GM12878 (cell line): ENCODE results near the gene GOLGA6D. TPM values are rescaled to one million over a fixed set of nuclear protein-coding genes. Genes with fewer than 3 reads are reported as not detected.
"Not testable (repeated sequence)": the region's sequence is repeated elsewhere in the genome, so short reads cannot be mapped to it uniquely, and the experiment has no call there.

Experiments used
- ATAC-seq: fragments of 200-7000 bp; cut with Tn5 transposase; 3 replicates; pipeline ENCODE4 v1.9.1; 2020; ENCODE audit warnings: mild to moderate bottlenecking, moderate library complexity
- BruUV-seq: library from RNA; stranded (reverse); fragments of 400-500 nt; replicated peaks from 2 replicates; lab custom pipeline; 2021; lab: Mats Ljungman, UMichigan
- CTCF ChIA-PET: fragments of 300-600 bp; sonication (Branson Sonifier 250); formaldehyde crosslinking; extraction: SDS; loops from one replicate; lab custom pipeline; 2021; ENCODE audit warnings: inconsistent platforms; lab: Yijun Ruan, JAX
- POLR2A ChIA-PET: fragments of 350-600 bp; formaldehyde crosslinking; extraction: SDS; loops from one replicate; lab custom pipeline; 2021; ENCODE audit warnings: inconsistent platforms; lab: Charles Lee
- RAD21 ChIA-PET: fragments of 300-600 bp; sonication (Branson Sonifier 250); formaldehyde crosslinking; loops from one replicate; lab custom pipeline; 2023; ENCODE audit warnings: antibody characterized with exemption; ENCODE audit not compliant: unreplicated experiment; lab: Charles Lee
- SMC1A ChIA-PET: fragments of 300-600 bp; sonication (Branson Sonifier 250); formaldehyde crosslinking; loops from one replicate; lab custom pipeline; 2023; ENCODE audit not compliant: unreplicated experiment, uncharacterized antibody; lab: Charles Lee
- DNase-seq: peaks from one replicate; pipeline ENCODE4 v3.0.0-alpha.2; 2011; ENCODE audit warnings: low read depth, low spot score
- FAIRE-seq: peaks from 3 replicates; lab custom pipeline; 2011; peaks lifted over from hg19 to GRCh38; lab: Jason Lieb, UNC
- H2AFZ ChIP-seq: 2 replicates; pipeline ENCODE4 v1.6.0; 2011; ENCODE audit warnings: low read depth, low read length, control low read depth; ENCODE audit not compliant: control insufficient read depth
- H3K27ac ChIP-seq: 2 replicates; pipeline ENCODE4 v1.5.1; 2011; ENCODE audit warnings: control low read depth; ENCODE audit not compliant: control insufficient read depth, insufficient read depth
- H3K27me3 ChIP-seq, 2 experiments: replicated peaks in 1 of 2; 2 replicates each; pipeline versions ENCODE4 v1.6.0 to v1.6.1; 2011; ENCODE audit warnings: low read length in 1 of 2; ENCODE audit not compliant: control insufficient read depth in 2 of 2, insufficient read depth in 2 of 2
- H3K36me3 ChIP-seq, 2 experiments: 2 replicates each; pipeline ENCODE4 v1.5.1; 2011; ENCODE audit warnings: low read length in 1 of 2; ENCODE audit not compliant: control insufficient read depth in 2 of 2, insufficient read depth in 2 of 2
- H3K4me1 ChIP-seq: 2 replicates; pipeline ENCODE4 v1.6.1; 2011; ENCODE audit warnings: mild to moderate bottlenecking, low read length, moderate library complexity, mixed read lengths; ENCODE audit not compliant: control insufficient read depth, insufficient read depth
- H3K4me2 ChIP-seq: 2 replicates; pipeline ENCODE4 v1.6.0; 2011; ENCODE audit warnings: control low read depth; ENCODE audit not compliant: control insufficient read depth, insufficient read depth
- H3K4me3 ChIP-seq: fragments of 200-600 bp; sonication (generic); 2 replicates; pipeline ENCODE4 v1.5.1; 2016
- H3K79me2 ChIP-seq: 2 replicates; pipeline ENCODE4 v1.6.0; 2011; ENCODE audit warnings: low read length; ENCODE audit not compliant: control insufficient read depth, insufficient read depth
- H3K9ac ChIP-seq: 2 replicates; pipeline ENCODE4 v1.8.0; 2011; ENCODE audit warnings: low read length, control low read depth, mixed read lengths; ENCODE audit not compliant: control insufficient read depth, insufficient read depth
- H3K9me3 ChIP-seq: replicated peaks from 3 replicates; pipeline ENCODE4 v1.5.1; 2011; ENCODE audit warnings: mild to moderate bottlenecking, low read length; ENCODE audit not compliant: control insufficient read depth, insufficient read depth
- H4K20me1 ChIP-seq: 2 replicates; pipeline ENCODE4 v1.6.0; 2011; ENCODE audit not compliant: control insufficient read depth, insufficient read depth
- CHD2 ChIP-seq: IDR thresholded peaks from 2 replicates; pipeline ENCODE4 v1.6.1; 2011; ENCODE audit warnings: low read depth, low read length, improper control_type of control experiment, borderline replicate concordance
- IRF4 ChIP-seq: IDR thresholded peaks from 2 replicates; pipeline ENCODE4 v1.6.1; 2011; ENCODE audit warnings: low read depth, low read length
- PML ChIP-seq: IDR thresholded peaks from 2 replicates; pipeline ENCODE4 v1.6.1; 2012; ENCODE audit warnings: low read length, inconsistent platforms
- ZBTB11 ChIP-seq: fragments of 450-650 bp; formaldehyde crosslinking; IDR thresholded peaks from 2 replicates; pipeline ENCODE4 v1.5.0; 2022; ENCODE audit warnings: mild to moderate bottlenecking, missing genetic modification characterization
- WGBS: methylation state at CpG from one replicate; pipeline ENCODE4 v1.1.6; 2016; ENCODE audit warnings: low lambda C conversion rate; ENCODE audit not compliant: insufficient replicate concordance, insufficient coverage; ENCODE audit errors: missing lambda C conversion rate; 5-methylcytosine and 5-hydroxymethylcytosine counted together
- in situ Hi-C: fragments of 300-500 bp; cut with MboI; formaldehyde crosslinking; loops from 9 replicates; pipeline ENCODE4 v1.14.3; 2018; ENCODE audit warnings: mixed read lengths
- intact Hi-C: fragments of 100-400 bp; cut with micrococcal nuclease; formaldehyde crosslinking; loops from one replicate; pipeline ENCODE4 v1.14.2; 2022; ENCODE audit not compliant: unreplicated experiment
- polyA plus RNA-seq, 11 experiments: library from polyadenylated mRNA; depleted of rRNA in 4 of 11; unstranded in 6 of 11; stranded (reverse) in 5 of 11; fragments of >200 nt; fragmentation: Nextera tagmentation in 4 of 11; fragmentation: Illumina TruSeq in 1 of 11; extraction: Ambion mirVana in 4 of 11; extraction: Trizol in 1 of 11; gene quantifications; 1 replicate in 1 of 11; 2 replicates in 10 of 11; pipeline versions ENCODE4 v1.2.1 to v1.2.3, GENCODE V29; 2011 to 2016; ENCODE audit warnings: inconsistent platforms in 2 of 11, missing spikeins in 2 of 11, low read depth in 1 of 11
- total RNA-seq, 4 experiments: library from RNA; depleted of rRNA in 3 of 4; stranded (reverse); fragments of >200 nt in 3 of 4; fragmentation: Illumina TruSeq in 1 of 4; extraction: Trizol in 1 of 4; gene quantifications; 2 replicates each; pipeline versions ENCODE4 v1.2.1 to v1.2.3, GENCODE V29; 2013 to 2021
- TF ChIP-seq, protein P1 (sequence below): fragments of 450-650 bp; IDR thresholded peaks from 2 replicates; pipeline ENCODE4 v1.6.1; 2017; ENCODE audit warnings: mild to moderate bottlenecking
- TF ChIP-seq, protein P2 (sequence below): fragments of 450-650 bp; IDR thresholded peaks from 2 replicates; pipeline ENCODE4 v1.6.1; 2016; ENCODE audit warnings: mild to moderate bottlenecking

Gene GOLGA6D
- total and polyA plus RNA-seq, 10 of the 15 experiments (the other 5 are each of a cell fraction or from before 2014, with no cell fraction given) = not detected

DNA sequence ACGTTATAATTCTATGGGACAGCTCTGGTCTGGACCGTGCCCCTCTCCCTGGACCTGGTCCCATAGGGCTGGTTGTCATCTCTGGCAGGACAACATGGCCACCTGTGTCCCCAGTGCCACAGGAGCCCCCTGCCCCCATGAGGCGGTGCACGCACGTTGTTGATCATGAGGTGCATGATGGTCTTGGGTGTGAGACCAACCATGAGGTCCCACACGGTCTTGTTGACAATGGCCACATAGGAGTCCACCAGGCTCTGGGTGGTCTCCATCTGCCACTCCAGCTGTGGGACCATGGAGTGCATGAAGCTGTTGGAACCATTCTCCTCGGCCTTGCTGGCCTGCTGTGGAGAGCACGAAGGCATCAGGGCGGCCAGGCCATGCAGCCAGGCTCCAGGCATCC, 19.7 kb downstream of the GOLGA6D start (continued):
- TF ChIP-seq CHD2 = no peak
- TF ChIP-seq, protein P1, sequence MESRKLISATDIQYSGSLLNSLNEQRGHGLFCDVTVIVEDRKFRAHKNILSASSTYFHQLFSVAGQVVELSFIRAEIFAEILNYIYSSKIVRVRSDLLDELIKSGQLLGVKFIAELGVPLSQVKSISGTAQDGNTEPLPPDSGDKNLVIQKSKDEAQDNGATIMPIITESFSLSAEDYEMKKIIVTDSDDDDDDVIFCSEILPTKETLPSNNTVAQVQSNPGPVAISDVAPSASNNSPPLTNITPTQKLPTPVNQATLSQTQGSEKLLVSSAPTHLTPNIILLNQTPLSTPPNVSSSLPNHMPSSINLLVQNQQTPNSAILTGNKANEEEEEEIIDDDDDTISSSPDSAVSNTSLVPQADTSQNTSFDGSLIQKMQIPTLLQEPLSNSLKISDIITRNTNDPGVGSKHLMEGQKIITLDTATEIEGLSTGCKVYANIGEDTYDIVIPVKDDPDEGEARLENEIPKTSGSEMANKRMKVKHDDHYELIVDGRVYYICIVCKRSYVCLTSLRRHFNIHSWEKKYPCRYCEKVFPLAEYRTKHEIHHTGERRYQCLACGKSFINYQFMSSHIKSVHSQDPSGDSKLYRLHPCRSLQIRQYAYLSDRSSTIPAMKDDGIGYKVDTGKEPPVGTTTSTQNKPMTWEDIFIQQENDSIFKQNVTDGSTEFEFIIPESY = no peak

DNA sequence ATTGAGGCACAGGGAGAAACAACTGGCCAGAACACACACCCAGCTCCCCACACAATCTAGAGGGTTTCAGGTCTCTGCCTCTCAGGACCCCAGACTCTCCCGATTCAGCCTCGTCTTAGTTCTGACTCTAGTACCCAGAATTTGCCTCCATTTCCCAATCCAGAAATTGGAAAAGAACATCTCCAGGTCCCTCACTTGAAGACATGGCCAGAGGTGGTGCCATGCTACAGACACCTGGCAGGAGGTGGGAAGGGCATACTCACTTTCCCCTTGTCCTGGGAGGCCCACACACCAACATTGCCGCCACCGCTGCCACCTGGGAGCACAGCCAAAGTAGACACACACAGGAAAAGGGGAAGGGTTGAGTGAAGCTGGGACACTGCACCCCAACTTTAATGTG, 20.1 kb downstream of the GOLGA6D start:
- H3K4me2 ChIP-seq, H3K27me3 ChIP-seq, SMC1A ChIA-PET, H4K20me1 ChIP-seq, DNase-seq, FAIRE-seq, H3K4me1 ChIP-seq, ATAC-seq, H3K9ac ChIP-seq, H3K4me3 ChIP-seq, RAD21 ChIA-PET, H3K36me3 ChIP-seq, BruUV-seq, POLR2A ChIA-PET, H3K27ac ChIP-seq, CTCF ChIA-PET, H3K9me3 ChIP-seq, H3K79me2 ChIP-seq, intact Hi-C loops, H2AFZ ChIP-seq: not testable (repeated sequence)
- in situ Hi-C loops = loop anchor here (10.0 kb wide), 2 partner anchors 278 to 1238 kb away; partner anchors contain the start of gene PPCDC
- WGBS = 60% methylated on average over 4 of the region's 4 CpGs

DNA sequence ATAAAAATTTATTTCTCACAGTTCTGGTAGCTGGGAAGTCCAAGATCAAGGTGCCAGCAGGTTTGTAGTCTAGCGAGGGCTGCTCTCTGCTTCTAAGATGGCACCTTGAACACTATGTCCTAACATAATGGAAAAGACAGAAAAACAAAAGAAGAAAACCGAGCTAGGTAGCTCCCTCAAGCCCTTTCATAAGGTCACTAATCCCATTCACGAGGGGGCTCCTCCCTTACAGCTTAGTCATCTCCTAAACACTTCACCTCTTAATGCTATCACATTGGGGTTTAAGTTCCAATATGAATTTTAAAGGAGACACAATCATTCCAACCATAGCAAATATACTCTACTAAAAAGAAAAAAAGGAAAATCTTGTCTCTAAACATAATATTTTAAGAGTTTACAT, 23.6 kb downstream of the GOLGA6D start:
- WGBS = 22% methylated on average over 3 of the region's 3 CpGs
- Histone ChIP-seq H3K9ac (no peak overlapping the region), H3K27ac (no peak overlapping the region), H3K4me1 (no peaks in the 10 kb centered on the region), H4K20me1 (no peaks in the 10 kb centered on the region), H3K4me2 (no peak overlapping the region), H3K9me3 (no peaks in the 10 kb centered on the region), H3K79me2 (no peaks in the 10 kb centered on the region), H3K27me3 (no peaks in the 10 kb centered on the region), H3K4me3 (no peak overlapping the region), H2AFZ (no peak overlapping the region), H3K36me3 (no peaks in the 10 kb centered on the region)
- FAIRE-seq (no peak), ATAC-seq (no peak), DNase-seq (no peak)
- in situ Hi-C loops = loop anchor here (10.0 kb wide), 2 partner anchors 281 to 1241 kb away; partner anchors contain the start of gene PPCDC
- ChIA-PET CTCF (interaction anchor here (1.1 kb wide), 1 partner anchor 277 kb away, joined by 3 read pairs; no protein-coding TSS in a partner anchor), RAD21 (interaction anchor here (0.8 kb wide), 1 partner anchor 311 kb away, joined by 3 read pairs; the partner anchor contains the start of gene SCAMP5), POLR2A (no interaction called here), SMC1A (interaction anchor here (0.5 to 1.1 kb wide), 2 partner anchors 277 to 581 kb away, joined by 3 read pairs; no protein-coding TSS in a partner anchor)
- intact Hi-C loops = no loop called here
- no TSS peak for BruUV-seq
- TF ChIP-seq IRF4 (no peak), ZBTB11 (CRISPR knock-in tag) (no peak), PML (no peak)
- TF ChIP-seq, protein P2, sequence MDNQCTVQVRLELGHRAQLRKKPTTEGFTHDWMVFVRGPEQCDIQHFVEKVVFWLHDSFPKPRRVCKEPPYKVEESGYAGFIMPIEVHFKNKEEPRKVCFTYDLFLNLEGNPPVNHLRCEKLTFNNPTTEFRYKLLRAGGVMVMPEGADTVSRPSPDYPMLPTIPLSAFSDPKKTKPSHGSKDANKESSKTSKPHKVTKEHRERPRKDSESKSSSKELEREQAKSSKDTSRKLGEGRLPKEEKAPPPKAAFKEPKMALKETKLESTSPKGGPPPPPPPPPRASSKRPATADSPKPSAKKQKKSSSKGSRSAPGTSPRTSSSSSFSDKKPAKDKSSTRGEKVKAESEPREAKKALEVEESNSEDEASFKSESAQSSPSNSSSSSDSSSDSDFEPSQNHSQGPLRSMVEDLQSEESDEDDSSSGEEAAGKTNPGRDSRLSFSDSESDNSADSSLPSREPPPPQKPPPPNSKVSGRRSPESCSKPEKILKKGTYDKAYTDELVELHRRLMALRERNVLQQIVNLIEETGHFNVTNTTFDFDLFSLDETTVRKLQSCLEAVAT = no peak
